ENCODE data around the gene MYH6.

DNA sequence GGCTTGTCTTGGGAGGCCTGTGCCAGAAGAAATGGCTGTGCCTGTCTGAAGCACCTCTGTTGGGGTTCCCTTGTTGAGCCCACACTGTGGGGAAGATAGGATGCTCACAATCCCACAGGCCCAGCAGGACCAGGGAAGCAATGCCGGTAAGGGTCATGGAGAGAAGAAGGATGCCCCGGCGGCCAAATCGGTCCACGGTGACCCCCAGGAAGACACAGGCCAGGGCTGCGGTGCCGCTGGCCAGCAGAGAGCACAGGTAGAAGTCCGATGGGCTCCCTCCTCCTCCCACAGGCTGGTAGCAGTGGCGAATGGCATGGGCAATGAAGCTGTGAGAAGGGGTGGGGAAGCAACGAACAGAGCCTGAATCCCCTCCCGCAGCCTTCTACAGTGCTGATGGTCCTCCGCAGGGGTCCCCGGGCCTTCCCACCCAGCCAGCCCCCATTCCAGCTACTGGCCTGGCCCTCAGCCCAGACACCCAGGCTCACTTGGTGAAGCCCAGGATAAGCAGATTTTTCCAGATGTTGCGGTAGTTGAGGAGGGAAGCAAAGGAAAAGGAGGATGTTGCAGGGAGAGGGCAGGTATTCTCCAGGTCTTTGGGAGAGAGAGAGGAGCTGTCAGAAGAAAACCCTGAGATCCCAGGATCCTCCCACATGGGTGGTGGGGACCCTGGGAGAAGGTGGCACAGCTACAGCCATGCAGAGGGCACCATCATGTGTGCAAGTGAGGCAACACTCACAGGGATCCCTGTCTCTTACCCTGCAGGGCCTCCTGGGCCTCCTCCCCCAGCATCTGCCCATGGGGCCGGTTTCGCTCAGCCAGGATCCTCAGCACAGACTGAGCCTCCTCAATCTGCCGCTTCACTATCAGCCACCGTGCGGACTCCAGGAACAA, 60.4 kb downstream of the MYH6 start:
- TF ChIP-seq, protein P1, sequence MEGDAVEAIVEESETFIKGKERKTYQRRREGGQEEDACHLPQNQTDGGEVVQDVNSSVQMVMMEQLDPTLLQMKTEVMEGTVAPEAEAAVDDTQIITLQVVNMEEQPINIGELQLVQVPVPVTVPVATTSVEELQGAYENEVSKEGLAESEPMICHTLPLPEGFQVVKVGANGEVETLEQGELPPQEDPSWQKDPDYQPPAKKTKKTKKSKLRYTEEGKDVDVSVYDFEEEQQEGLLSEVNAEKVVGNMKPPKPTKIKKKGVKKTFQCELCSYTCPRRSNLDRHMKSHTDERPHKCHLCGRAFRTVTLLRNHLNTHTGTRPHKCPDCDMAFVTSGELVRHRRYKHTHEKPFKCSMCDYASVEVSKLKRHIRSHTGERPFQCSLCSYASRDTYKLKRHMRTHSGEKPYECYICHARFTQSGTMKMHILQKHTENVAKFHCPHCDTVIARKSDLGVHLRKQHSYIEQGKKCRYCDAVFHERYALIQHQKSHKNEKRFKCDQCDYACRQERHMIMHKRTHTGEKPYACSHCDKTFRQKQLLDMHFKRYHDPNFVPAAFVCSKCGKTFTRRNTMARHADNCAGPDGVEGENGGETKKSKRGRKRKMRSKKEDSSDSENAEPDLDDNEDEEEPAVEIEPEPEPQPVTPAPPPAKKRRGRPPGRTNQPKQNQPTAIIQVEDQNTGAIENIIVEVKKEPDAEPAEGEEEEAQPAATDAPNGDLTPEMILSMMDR (IDR thresholded peaks at IDR 0.05; ENCODE audit: insufficient read depth, low read length), result no peak
- TF ChIP-seq GABPA (IDR thresholded peaks at IDR 0.05; ENCODE audit: low read depth), result no peak

Measured in HL-60 (cell line).